Astrocyte (in vitro differentiated cells and primary cell): ENCODE results near the gene GUK1. TPM values are rescaled to one million over a fixed set of nuclear protein-coding genes. Genes with fewer than 3 reads are reported as not detected.

Experiments used
- DNase-seq: peaks from one replicate; pipeline ENCODE4 v3.0.0-alpha.2; 2010; ENCODE audit warnings: low read depth
- FAIRE-seq: peaks from 2 replicates; lab custom pipeline; 2011; peaks lifted over from hg19 to GRCh38; lab: Jason Lieb, UNC
- H2AFZ ChIP-seq: 2 replicates; pipeline ENCODE4 v1.6.0; 2012; ENCODE audit warnings: low read depth, low read length, inconsistent platforms
- H3K27ac ChIP-seq: 2 replicates; pipeline ENCODE4 v1.5.1; 2011; ENCODE audit warnings: low read depth, low read length, inconsistent platforms
- H3K27me3 ChIP-seq: 2 replicates; pipeline ENCODE4 v1.6.0; 2011; ENCODE audit warnings: low read length, inconsistent platforms; ENCODE audit not compliant: insufficient read depth
- H3K36me3 ChIP-seq: 2 replicates; pipeline ENCODE4 v1.5.1; 2011; ENCODE audit warnings: low read length, inconsistent platforms; ENCODE audit not compliant: insufficient read depth
- H3K4me1 ChIP-seq: 2 replicates; pipeline ENCODE4 v1.5.1; 2011; ENCODE audit warnings: low read length, inconsistent platforms; ENCODE audit not compliant: insufficient read depth
- H3K4me2 ChIP-seq: 2 replicates; pipeline ENCODE4 v1.6.0; 2012; ENCODE audit warnings: low read length, inconsistent platforms
- H3K4me3 ChIP-seq: 2 replicates; pipeline ENCODE4 v1.5.1; 2011; ENCODE audit warnings: low read depth, mild to moderate bottlenecking, low read length, inconsistent platforms; ENCODE audit not compliant: insufficient read depth
- H3K79me2 ChIP-seq: 2 replicates; pipeline ENCODE4 v1.6.0; 2012; ENCODE audit warnings: mild to moderate bottlenecking, low read length, inconsistent platforms; ENCODE audit not compliant: insufficient read depth
- H3K9ac ChIP-seq: 2 replicates; pipeline ENCODE4 v1.6.0; 2012; ENCODE audit warnings: mild to moderate bottlenecking, low read length, inconsistent platforms
- H3K9me3 ChIP-seq: 2 replicates; pipeline ENCODE4 v1.5.1; 2012; ENCODE audit warnings: low read depth, mild to moderate bottlenecking, low read length, inconsistent platforms; ENCODE audit not compliant: insufficient read depth
- H4K20me1 ChIP-seq: 2 replicates; pipeline ENCODE4 v1.6.0; 2012; ENCODE audit warnings: low read length, inconsistent platforms; ENCODE audit not compliant: insufficient read depth
- H3K27ac Mint-ChIP-seq: one replicate; pipeline ENCODE4 v1.8.0; 2021; ENCODE audit warnings: mild to moderate bottlenecking, mixed read lengths; ENCODE audit not compliant: unreplicated experiment
- H3K27me3 Mint-ChIP-seq: one replicate; pipeline ENCODE4 v1.8.0; 2021; ENCODE audit warnings: low read depth, mixed read lengths; ENCODE audit not compliant: unreplicated experiment
- H3K36me3 Mint-ChIP-seq: one replicate; pipeline ENCODE4 v1.8.0; 2021; ENCODE audit warnings: low read depth, mixed read lengths; ENCODE audit not compliant: unreplicated experiment
- H3K4me1 Mint-ChIP-seq: one replicate; pipeline ENCODE4 v1.8.0; 2021; ENCODE audit warnings: low read depth, mixed read lengths; ENCODE audit not compliant: unreplicated experiment
- H3K4me3 Mint-ChIP-seq: one replicate; pipeline ENCODE4 v1.8.0; 2021; ENCODE audit warnings: mild to moderate bottlenecking, moderate library complexity, mixed read lengths; ENCODE audit not compliant: unreplicated experiment
- H3K9me3 Mint-ChIP-seq: one replicate; pipeline ENCODE4 v1.8.0; 2021; ENCODE audit warnings: mild to moderate bottlenecking, mixed read lengths; ENCODE audit not compliant: unreplicated experiment
- CTCF ChIP-seq: IDR thresholded peaks from 2 replicates; pipeline ENCODE4 v1.5.1; 2011; ENCODE audit warnings: low read depth, mild to moderate bottlenecking, inconsistent platforms, low read length, moderate library complexity; ENCODE audit not compliant: insufficient read depth
- EZH2 ChIP-seq: IDR thresholded peaks from 2 replicates; pipeline ENCODE4 v1.6.1; 2012; ENCODE audit warnings: mild to moderate bottlenecking, low read length, inconsistent platforms; ENCODE audit not compliant: insufficient read depth
- total RNA-seq: library from RNA; stranded (reverse); gene quantifications from 2 replicates; pipeline ENCODE4 v1.2.1, GENCODE V29; 2021

Gene GUK1
- total RNA-seq, 1 donor from 2014 or later, result 214 TPM

- no peak overlapping the region for H3K27ac ChIP-seq
- no peak overlapping the region for H2AFZ ChIP-seq
- H3K4me1 Mint-ChIP-seq, result no peaks in the 10 kb centered on the region
- no peaks in the 10 kb centered on the region for H3K36me3 Mint-ChIP-seq
- no peak overlapping the region for H3K4me3 Mint-ChIP-seq
- TF ChIP-seq CTCF (no peak), EZH2 (no peak)
- H4K20me1 ChIP-seq, result no peaks in the 10 kb centered on the region
- no peak overlapping the region for H3K9ac ChIP-seq
- peaks cover 46% of the 10 kb centered on the region for H3K27me3 Mint-ChIP-seq
- H3K79me2 ChIP-seq, result no peaks in the 10 kb centered on the region
- H3K36me3 ChIP-seq, result no peaks in the 10 kb centered on the region
- H3K9me3 Mint-ChIP-seq, result no peaks in the 10 kb centered on the region
- no peaks in the 10 kb centered on the region for H3K4me1 ChIP-seq
- no peak overlapping the region for H3K4me2 ChIP-seq
- no peak overlapping the region for H3K4me3 ChIP-seq
- no peaks in the 10 kb centered on the region for H3K9me3 ChIP-seq
- DNase-seq, result no peak
- no peak for FAIRE-seq
- H3K27ac Mint-ChIP-seq, result no peak overlapping the region
- peaks cover 8% of the 10 kb centered on the region for H3K27me3 ChIP-seq
Measured at GRCh38 chr1:228125185-228125584, 14.9 kb upstream of the GUK1 start.

- Histone ChIP-seq H3K4me1 (no peaks in the 10 kb centered on the region), H3K4me3 (no peak overlapping the region), H3K9ac (no peak overlapping the region), H3K27me3 (peaks cover 29% of the 10 kb centered on the region), H2AFZ (no peak overlapping the region), H3K79me2 (no peaks in the 10 kb centered on the region), H3K27ac (no peak overlapping the region), H3K9me3 (no peaks in the 10 kb centered on the region), H4K20me1 (no peaks in the 10 kb centered on the region), H3K36me3 (no peaks in the 10 kb centered on the region), H3K4me2 (no peak overlapping the region)
- no peak for FAIRE-seq
- DNase-seq, result no peak
- no peaks in the 10 kb centered on the region for H3K36me3 Mint-ChIP-seq
- H3K4me1 Mint-ChIP-seq, result peaks cover 2% of the 10 kb centered on the region
- TF ChIP-seq EZH2 (no peak), CTCF (no peak)
- peaks cover 41% of the 10 kb centered on the region for H3K27me3 Mint-ChIP-seq
- no peak overlapping the region for H3K27ac Mint-ChIP-seq
- H3K9me3 Mint-ChIP-seq, result no peaks in the 10 kb centered on the region
- no peak overlapping the region for H3K4me3 Mint-ChIP-seq
Measured at GRCh38 chr1:228131766-228132165, 8.3 kb upstream of the GUK1 start.

DNA sequence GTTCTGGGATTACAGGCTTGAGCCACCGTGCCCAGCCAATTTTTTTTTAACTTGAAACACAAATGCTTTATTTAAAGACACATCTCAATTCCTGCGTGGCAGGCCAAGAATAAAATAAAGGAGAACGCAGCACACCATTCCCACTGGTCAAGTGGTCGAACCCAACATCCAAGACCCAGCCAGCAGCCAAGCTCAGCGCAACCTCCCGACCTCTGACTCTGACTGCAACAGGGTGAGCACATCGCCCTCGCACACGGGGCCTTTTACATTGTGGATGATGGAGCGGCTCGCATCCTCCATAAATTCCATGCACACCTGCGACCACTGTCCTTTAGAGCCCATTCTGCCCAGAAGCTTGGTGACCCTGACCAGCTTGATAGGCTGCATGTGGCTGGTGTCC lies 5.5 kb upstream of the GUK1 start:
- no peaks in the 10 kb centered on the region for H3K9me3 Mint-ChIP-seq
- H3K27ac Mint-ChIP-seq, result no peak overlapping the region
- Histone ChIP-seq H3K36me3 (no peaks in the 10 kb centered on the region), H4K20me1 (no peaks in the 10 kb centered on the region), H3K4me1 (no peaks in the 10 kb centered on the region), H2AFZ (no peak overlapping the region), H3K27me3 (peaks cover 31% of the 10 kb centered on the region), H3K9me3 (no peaks in the 10 kb centered on the region), H3K79me2 (no peaks in the 10 kb centered on the region), H3K4me3 (no peak overlapping the region), H3K9ac (no peak overlapping the region), H3K4me2 (no peak overlapping the region), H3K27ac (no peak overlapping the region)
- no peaks in the 10 kb centered on the region for H3K36me3 Mint-ChIP-seq
- H3K4me3 Mint-ChIP-seq, result no peak overlapping the region
- TF ChIP-seq EZH2 (no peak), CTCF (no peak)
- peaks cover 2% of the 10 kb centered on the region for H3K4me1 Mint-ChIP-seq
- peaks cover 41% of the 10 kb centered on the region for H3K27me3 Mint-ChIP-seq
- FAIRE-seq, result no peak
- DNase-seq, result no peak
